HL-60 (cell line): ENCODE data around the gene GNG4.
"Not testable (repeated sequence)": the region's sequence is repeated elsewhere in the genome, so short reads cannot be mapped to it uniquely, and the experiment has no call there.

ENCODE experiments used
- DNase-seq, 2 experiments: peaks; one replicate each; pipeline ENCODE4 v3.0.0-alpha.2; 2010 to 2020; ENCODE audit warnings: low read depth in 1 of 2, low spot score in 1 of 2
- H3K27ac ChIP-seq: fragments of 250-450 bp; sonication (Bioruptor Pico); replicated peaks from 2 replicates; pipeline ENCODE4 v1.5.1; 2020; ENCODE audit warnings: mild to moderate bottlenecking, moderate library complexity
- H3K27me3 ChIP-seq: fragments of 250-450 bp; sonication (Bioruptor Pico); 2 replicates; pipeline ENCODE4 v1.5.1; 2021; ENCODE audit warnings: mild to moderate bottlenecking, moderate library complexity; ENCODE audit not compliant: insufficient read depth, poor library complexity, severe bottlenecking
- H3K4me3 ChIP-seq: replicated peaks from 2 replicates; pipeline ENCODE4 v1.5.1; 2011; ENCODE audit warnings: mild to moderate bottlenecking, control low read depth, low read length; ENCODE audit not compliant: insufficient read depth
- GABPA ChIP-seq: IDR thresholded peaks from 2 replicates; pipeline ENCODE4 v1.6.1; 2012; ENCODE audit warnings: low read depth
- POLR2AphosphoS5 ChIP-seq: IDR thresholded peaks from 2 replicates; pipeline ENCODE4 v1.6.1; 2012; ENCODE audit warnings: low read depth
- SPI1 ChIP-seq: IDR thresholded peaks from 2 replicates; pipeline ENCODE4 v1.6.1; 2012; ENCODE audit warnings: low read depth, mild to moderate bottlenecking, borderline replicate concordance
- TF ChIP-seq, protein P1 (sequence below): IDR thresholded peaks from 2 replicates; pipeline ENCODE4 v1.6.1; 2012; ENCODE audit warnings: low read depth; ENCODE audit not compliant: insufficient replicate concordance
- TF ChIP-seq, protein P2 (sequence below): IDR thresholded peaks from one replicate; pipeline ENCODE4 v1.5.1; 2011; ENCODE audit warnings: low read length, control low read depth, inconsistent platforms; ENCODE audit not compliant: insufficient read depth

The GNG4 gene

DNA sequence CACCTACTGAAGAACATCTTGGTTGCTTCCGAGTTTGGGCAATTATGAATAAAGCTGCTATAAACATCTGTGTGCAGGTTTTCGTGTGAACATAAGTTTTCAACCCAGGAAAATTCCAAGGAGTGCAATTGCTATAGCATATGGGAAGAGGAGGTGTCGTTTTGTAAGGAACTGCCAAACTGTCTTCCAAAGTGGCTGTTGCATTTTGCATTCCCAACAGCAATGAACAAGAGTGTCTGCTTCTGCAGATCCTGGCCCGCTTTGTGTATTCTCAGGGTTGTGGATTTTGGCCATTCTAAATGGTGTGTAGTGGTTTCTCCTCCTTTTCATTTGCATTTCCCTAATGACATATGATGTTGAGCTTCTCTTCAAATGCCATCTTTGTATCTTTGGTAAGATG is 23.8 kb downstream of the GNG4 start:
- no peaks in the 10 kb centered on the region for H3K27me3 ChIP-seq
- H3K27ac ChIP-seq = no peak overlapping the region
- no peak for DNase-seq
- TF ChIP-seq, protein P1, sequence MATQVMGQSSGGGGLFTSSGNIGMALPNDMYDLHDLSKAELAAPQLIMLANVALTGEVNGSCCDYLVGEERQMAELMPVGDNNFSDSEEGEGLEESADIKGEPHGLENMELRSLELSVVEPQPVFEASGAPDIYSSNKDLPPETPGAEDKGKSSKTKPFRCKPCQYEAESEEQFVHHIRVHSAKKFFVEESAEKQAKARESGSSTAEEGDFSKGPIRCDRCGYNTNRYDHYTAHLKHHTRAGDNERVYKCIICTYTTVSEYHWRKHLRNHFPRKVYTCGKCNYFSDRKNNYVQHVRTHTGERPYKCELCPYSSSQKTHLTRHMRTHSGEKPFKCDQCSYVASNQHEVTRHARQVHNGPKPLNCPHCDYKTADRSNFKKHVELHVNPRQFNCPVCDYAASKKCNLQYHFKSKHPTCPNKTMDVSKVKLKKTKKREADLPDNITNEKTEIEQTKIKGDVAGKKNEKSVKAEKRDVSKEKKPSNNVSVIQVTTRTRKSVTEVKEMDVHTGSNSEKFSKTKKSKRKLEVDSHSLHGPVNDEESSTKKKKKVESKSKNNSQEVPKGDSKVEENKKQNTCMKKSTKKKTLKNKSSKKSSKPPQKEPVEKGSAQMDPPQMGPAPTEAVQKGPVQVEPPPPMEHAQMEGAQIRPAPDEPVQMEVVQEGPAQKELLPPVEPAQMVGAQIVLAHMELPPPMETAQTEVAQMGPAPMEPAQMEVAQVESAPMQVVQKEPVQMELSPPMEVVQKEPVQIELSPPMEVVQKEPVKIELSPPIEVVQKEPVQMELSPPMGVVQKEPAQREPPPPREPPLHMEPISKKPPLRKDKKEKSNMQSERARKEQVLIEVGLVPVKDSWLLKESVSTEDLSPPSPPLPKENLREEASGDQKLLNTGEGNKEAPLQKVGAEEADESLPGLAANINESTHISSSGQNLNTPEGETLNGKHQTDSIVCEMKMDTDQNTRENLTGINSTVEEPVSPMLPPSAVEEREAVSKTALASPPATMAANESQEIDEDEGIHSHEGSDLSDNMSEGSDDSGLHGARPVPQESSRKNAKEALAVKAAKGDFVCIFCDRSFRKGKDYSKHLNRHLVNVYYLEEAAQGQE = no peak
- TF ChIP-seq POLR2AphosphoS5 (no peak), GABPA (no peak), SPI1 (no peak)
- TF ChIP-seq, protein P2, sequence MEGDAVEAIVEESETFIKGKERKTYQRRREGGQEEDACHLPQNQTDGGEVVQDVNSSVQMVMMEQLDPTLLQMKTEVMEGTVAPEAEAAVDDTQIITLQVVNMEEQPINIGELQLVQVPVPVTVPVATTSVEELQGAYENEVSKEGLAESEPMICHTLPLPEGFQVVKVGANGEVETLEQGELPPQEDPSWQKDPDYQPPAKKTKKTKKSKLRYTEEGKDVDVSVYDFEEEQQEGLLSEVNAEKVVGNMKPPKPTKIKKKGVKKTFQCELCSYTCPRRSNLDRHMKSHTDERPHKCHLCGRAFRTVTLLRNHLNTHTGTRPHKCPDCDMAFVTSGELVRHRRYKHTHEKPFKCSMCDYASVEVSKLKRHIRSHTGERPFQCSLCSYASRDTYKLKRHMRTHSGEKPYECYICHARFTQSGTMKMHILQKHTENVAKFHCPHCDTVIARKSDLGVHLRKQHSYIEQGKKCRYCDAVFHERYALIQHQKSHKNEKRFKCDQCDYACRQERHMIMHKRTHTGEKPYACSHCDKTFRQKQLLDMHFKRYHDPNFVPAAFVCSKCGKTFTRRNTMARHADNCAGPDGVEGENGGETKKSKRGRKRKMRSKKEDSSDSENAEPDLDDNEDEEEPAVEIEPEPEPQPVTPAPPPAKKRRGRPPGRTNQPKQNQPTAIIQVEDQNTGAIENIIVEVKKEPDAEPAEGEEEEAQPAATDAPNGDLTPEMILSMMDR = no peak
- no peak overlapping the region for H3K4me3 ChIP-seq

DNA sequence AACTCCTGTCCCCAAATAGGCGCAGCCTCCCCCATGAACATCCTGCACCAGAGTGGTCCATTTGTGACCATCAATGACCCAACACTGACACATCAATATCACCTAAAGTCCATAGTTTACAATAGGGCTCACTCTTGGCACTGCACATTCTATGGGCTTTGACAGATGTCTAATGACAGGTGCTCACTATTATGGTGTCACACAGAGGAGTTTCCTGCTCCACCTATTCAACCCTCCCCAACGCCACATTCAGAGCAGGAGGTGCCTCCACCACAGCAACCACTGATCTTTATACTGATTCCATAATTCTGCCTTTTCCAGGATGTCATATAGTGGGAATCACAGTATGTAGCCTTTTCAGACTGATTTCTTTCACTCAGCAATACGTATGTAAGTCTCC is 24.2 kb downstream of the GNG4 start:
- Histone ChIP-seq H3K27ac (no peak overlapping the region), H3K4me3 (no peak overlapping the region), H3K27me3 (no peaks in the 10 kb centered on the region)
- no peak for DNase-seq
- TF ChIP-seq, protein P1 = no peak

DNA sequence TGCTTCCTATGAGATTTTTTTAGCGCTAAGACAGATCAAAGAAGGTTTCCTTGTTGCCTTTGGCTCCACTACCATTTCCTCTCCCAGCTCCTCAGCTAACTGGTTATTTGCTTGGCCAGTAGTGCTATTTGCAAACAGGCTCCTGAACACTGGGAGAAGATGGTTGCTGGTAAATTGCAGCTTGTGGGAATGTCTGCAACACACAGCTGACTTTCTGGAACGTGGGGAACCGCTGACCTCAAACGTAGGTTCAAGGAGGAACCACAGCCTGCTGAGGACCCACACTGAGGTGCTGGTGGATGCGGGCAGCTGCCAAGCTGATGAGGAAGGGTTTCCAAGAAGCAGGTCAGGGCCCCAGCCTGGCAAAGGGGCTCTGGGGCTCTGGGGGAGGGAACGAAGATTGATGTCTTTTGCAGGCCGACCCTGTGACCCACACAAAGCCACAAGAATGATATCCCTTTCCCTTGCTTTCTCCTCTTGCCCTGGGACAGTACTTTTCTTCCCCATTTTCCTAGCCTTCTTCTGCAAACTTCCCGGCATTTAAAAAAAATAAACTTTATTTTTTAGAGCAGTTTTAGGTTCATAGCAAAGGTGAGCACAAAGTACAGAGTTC is 24.8 kb downstream of the GNG4 start:
- no peaks in the 10 kb centered on the region for H3K27me3 ChIP-seq
- H3K27ac ChIP-seq = no peak overlapping the region
- H3K4me3 ChIP-seq = no peak overlapping the region
- no peak for TF ChIP-seq GABPA
- peak in 1 of 2 experiments; percentile 67 for DNase-seq

DNA sequence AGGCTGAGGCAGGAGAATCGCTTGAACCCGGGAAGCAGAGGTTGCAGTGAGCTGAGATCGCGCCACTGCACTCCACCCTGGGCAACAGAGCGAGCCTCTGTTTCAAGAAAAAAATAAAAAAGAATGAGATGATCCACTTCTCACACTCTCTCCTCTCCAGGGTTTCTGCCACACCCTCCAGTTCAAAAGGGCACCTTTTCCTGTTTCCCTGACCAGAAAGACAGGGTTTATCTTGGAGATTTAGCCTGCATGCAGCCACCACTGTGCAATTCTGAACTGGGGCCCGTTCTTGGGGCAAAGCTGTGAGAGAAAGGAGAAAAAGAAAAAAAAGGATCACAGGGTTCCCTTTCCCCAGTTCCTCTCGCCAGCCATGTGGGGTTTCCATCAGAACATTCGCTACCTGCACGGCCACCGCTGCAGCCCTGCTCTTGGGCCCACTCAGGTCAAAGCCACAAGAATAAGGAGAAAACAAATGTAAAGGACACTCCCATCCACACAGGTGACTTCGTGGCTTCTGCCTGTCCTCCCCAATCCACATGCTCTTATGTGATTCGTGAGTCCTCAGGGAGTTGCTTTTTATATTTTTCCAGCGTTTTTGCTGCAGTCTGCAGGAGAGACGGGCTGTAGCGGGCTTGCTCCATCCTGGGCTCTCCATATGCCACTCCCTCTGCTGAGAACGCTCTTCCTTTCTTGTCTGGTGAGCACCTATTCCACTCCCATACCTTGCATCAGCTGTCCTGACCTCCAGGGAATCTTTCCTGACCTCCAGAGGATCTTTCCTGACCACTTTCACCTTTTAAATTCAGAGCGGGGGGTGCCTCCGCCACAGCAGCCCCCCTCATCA is 26.4 kb downstream of the GNG4 start:
- no peaks in the 10 kb centered on the region for H3K27me3 ChIP-seq
- no peak overlapping the region for H3K4me3 ChIP-seq
- TF ChIP-seq SPI1 (no peak), POLR2AphosphoS5 (no peak), GABPA (no peak)
- TF ChIP-seq, protein P1 = no peak
- TF ChIP-seq, protein P2 = no peak
- DNase-seq = no peak
- H3K27ac ChIP-seq = no peak overlapping the region

DNA sequence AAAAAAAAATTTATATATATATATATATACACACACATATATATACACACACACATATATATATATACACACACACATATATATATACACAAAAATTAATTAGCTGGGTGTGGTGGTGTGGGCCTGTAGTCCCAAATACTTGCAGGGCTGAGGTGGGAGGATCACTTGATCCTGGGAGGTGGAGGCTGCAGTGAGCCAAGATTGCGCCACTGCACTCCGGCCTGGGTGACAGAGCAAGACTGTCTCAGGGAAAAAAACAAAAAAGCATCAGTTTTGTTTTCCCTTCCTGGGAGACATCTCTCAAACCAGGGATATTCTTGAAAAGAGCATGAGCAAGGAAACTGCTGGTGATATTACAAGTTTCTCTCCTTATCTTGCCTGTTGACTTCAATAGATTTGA is 30.4 kb downstream of the GNG4 start:
- DNase-seq, H3K27me3 ChIP-seq, H3K27ac ChIP-seq, H3K4me3 ChIP-seq: not testable (repeated sequence)
